CD14-positive monocyte (primary cell): Measurements from ENCODE around the gene YARS2. TPM values are rescaled to one million over a fixed set of nuclear protein-coding genes. Genes with fewer than 3 reads are reported as not detected.

ENCODE experiments used
- DNase-seq, 3 donors: peaks; one replicate each; pipeline ENCODE4 v3.0.0-alpha.2; 2011 to 2022
- H2AFZ ChIP-seq: 2 replicates; pipeline ENCODE4 v1.6.0; 2012; ENCODE audit warnings: mild to moderate bottlenecking, low read depth, low read length, inconsistent platforms; ENCODE audit not compliant: insufficient read depth, poor library complexity, severe bottlenecking
- H3K27ac ChIP-seq, 2 donors: 1 replicate in 1 of 2; 2 replicates in 1 of 2; pipeline ENCODE4 v1.5.1; 2012 to 2013; ENCODE audit warnings: low read length in 2 of 2, control low read depth in 1 of 2, inconsistent platforms in 1 of 2, low read depth in 1 of 2, mild to moderate bottlenecking in 1 of 2
- H3K27me3 ChIP-seq, 2 donors: one replicate each; pipeline versions ENCODE4 v1.6.0 to v1.6.1; 2011 to 2013; ENCODE audit warnings: low read length in 2 of 2; ENCODE audit not compliant: control insufficient read depth in 2 of 2, insufficient read depth in 2 of 2
- H3K36me3 ChIP-seq, 2 donors: replicated peaks in 1 of 2; 1 replicate in 1 of 2; 2 replicates in 1 of 2; pipeline versions ENCODE4 v1.5.1 to v1.6.1; 2012 to 2013; ENCODE audit warnings: low read length in 2 of 2, control low read depth in 1 of 2, inconsistent platforms in 1 of 2, mild to moderate bottlenecking in 1 of 2; ENCODE audit not compliant: insufficient read depth in 2 of 2, control insufficient read depth in 1 of 2
- H3K4me1 ChIP-seq, 2 donors: 1 replicate in 1 of 2; 2 replicates in 1 of 2; pipeline versions ENCODE4 v1.5.1 to v1.6.1; 2012 to 2013; ENCODE audit warnings: low read length in 2 of 2, control low read depth in 1 of 2, inconsistent platforms in 1 of 2, mild to moderate bottlenecking in 1 of 2, moderate library complexity in 1 of 2; ENCODE audit not compliant: insufficient read depth in 2 of 2, control insufficient read depth in 1 of 2
- H3K4me2 ChIP-seq: replicated peaks from 2 replicates; pipeline ENCODE3; 2012; ENCODE audit warnings: low read length, moderate library complexity, mild to moderate bottlenecking; ENCODE audit not compliant: poor library complexity, severe bottlenecking; ENCODE audit errors: extremely low read depth
- H3K4me3 ChIP-seq, 3 experiments: fragments of 200-600 bp in 1 of 3; sonication (generic) in 1 of 3; replicated peaks in 1 of 3; 1 replicate in 2 of 3; 2 replicates in 1 of 3; pipeline ENCODE4 v1.5.1; 2011 to 2013; ENCODE audit warnings: low read length in 3 of 3, mild to moderate bottlenecking in 3 of 3, control low read depth in 2 of 3, low read depth in 2 of 3, inconsistent platforms in 1 of 3, moderate library complexity in 1 of 3
- H3K79me2 ChIP-seq: 2 replicates; pipeline ENCODE4 v1.6.0; 2012; ENCODE audit warnings: mild to moderate bottlenecking, control low read depth, inconsistent platforms, low read length, moderate library complexity; ENCODE audit not compliant: insufficient read depth
- H3K9ac ChIP-seq: 2 replicates; pipeline ENCODE4 v1.6.0; 2017; ENCODE audit warnings: low read length, mild to moderate bottlenecking; ENCODE audit not compliant: insufficient read depth, poor library complexity, severe bottlenecking
- H3K9me3 ChIP-seq, 2 donors: replicated peaks in 1 of 2; 1 replicate in 1 of 2; 2 replicates in 1 of 2; pipeline versions ENCODE4 v1.5.1 to v1.6.1; 2012 to 2013; ENCODE audit warnings: low read length in 2 of 2, control low read depth in 1 of 2; ENCODE audit not compliant: control insufficient read depth in 1 of 2, insufficient read depth in 1 of 2
- H4K20me1 ChIP-seq: 2 replicates; pipeline ENCODE4 v1.6.0; 2012; ENCODE audit warnings: mild to moderate bottlenecking, low read length, control low read depth, moderate library complexity; ENCODE audit not compliant: insufficient read depth
- H3K27ac Mint-ChIP-seq, 7 donors: one replicate each; pipeline ENCODE4 v1.8.0; 2020; ENCODE audit warnings: mild to moderate bottlenecking in 7 of 7, mixed read lengths in 7 of 7, moderate library complexity in 6 of 7, inconsistent platforms in 2 of 7
- H3K27me3 Mint-ChIP-seq, 3 donors: one replicate each; pipeline ENCODE4 v1.8.0; 2021 to 2022; ENCODE audit warnings: low read depth in 3 of 3, mild to moderate bottlenecking in 3 of 3, mixed read lengths in 3 of 3, moderate library complexity in 3 of 3, inconsistent platforms in 1 of 3
- H3K36me3 Mint-ChIP-seq, 2 donors: one replicate each; pipeline ENCODE4 v1.8.0; 2020; ENCODE audit warnings: mixed read lengths in 2 of 2, inconsistent platforms in 1 of 2, mild to moderate bottlenecking in 1 of 2
- H3K4me1 Mint-ChIP-seq: one replicate; pipeline ENCODE4 v1.8.0; 2020; ENCODE audit warnings: mild to moderate bottlenecking, mixed read lengths
- H3K4me3 Mint-ChIP-seq, 2 donors: one replicate each; pipeline ENCODE4 v1.8.0; 2020; ENCODE audit warnings: mild to moderate bottlenecking in 2 of 2, mixed read lengths in 2 of 2, moderate library complexity in 1 of 2
- H3K9me3 Mint-ChIP-seq, 7 donors: one replicate each; pipeline ENCODE4 v1.8.0; 2020 to 2022; ENCODE audit warnings: mixed read lengths in 7 of 7, mild to moderate bottlenecking in 6 of 7, moderate library complexity in 6 of 7, inconsistent platforms in 2 of 7
- WGBS: methylation state at CpG from one replicate; pipeline ENCODE4 v1.1.5; 2013; ENCODE audit warnings: missing lambda C conversion rate; ENCODE audit not compliant: insufficient coverage; 5-methylcytosine and 5-hydroxymethylcytosine counted together
- intact Hi-C, 2 donors: fragments of 100-400 bp; cut with micrococcal nuclease; formaldehyde crosslinking; loops; one replicate each; pipeline versions ENCODE4 v1.15.0 to v1.15.1; 2023
- polyA plus RNA-seq, 3 donors: library from polyadenylated mRNA; depleted of rRNA in 1 of 3; unstranded in 2 of 3; stranded (reverse) in 1 of 3; fragments of 300-500 nt in 2 of 3; fragments of >200 nt in 1 of 3; fragmentation: Illumina TruSeq in 2 of 3; gene quantifications; 1 replicate in 2 of 3; 2 replicates in 1 of 3; pipeline ENCODE4 v1.2.3, GENCODE V29; 2012 to 2021
- small RNA-seq: library from RNA; depleted of rRNA; stranded (forward); fragments of <200 nt; gene quantifications from one replicate; pipeline ENCODE3, GENCODE V24; 2012; ENCODE audit warnings: low read depth; ENCODE audit not compliant: insufficient read length
- TF ChIP-seq, protein P1 (sequence below): fragments of 200-600 bp; IDR thresholded peaks from one replicate; pipeline ENCODE4 v1.8.0; 2022; ENCODE audit warnings: antibody characterized with exemption, mild to moderate bottlenecking

The YARS2 gene
- polyA plus RNA-seq, 3 donors, result 4.5 to 7.5 (median 6.6) TPM

DNA sequence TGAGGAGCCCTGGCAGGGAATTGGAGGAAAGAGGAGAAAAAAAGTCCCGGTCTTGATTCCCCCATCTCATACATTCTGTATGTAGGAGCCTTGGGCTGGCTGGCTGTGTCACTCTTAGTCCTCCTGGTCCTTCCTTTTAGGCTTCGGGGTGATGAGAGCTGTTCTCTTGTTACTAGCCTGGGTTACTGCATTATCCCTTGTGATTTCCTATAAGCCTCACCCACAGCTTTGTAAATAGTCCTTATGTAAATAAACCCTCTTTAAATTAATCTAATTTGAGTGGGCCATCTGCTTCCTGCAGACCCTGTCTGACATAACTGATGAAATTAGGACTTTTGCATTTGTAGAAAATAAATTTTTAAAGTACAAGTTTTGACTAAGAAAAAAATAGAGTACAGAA lies 57.4 kb downstream of the YARS2 start:
- Histone ChIP-seq H4K20me1 (peaks cover 42% of the 10 kb centered on the region), H3K4me2 (no peak overlapping the region), H3K79me2 (peaks cover 77% of the 10 kb centered on the region), H3K9me3 (peaks cover 0 to 10% of the 10 kb centered on the region in 2 donors), H3K27me3 (no peaks in the 10 kb centered on the region), H2AFZ (no peak overlapping the region), H3K4me3 (no peak overlapping the region), H3K36me3 (peaks cover 19 to 48% of the 10 kb centered on the region in 2 donors), H3K9ac (no peak overlapping the region), H3K4me1 (no peaks in the 10 kb centered on the region), H3K27ac (no peak overlapping the region)
- Mint-ChIP-seq H3K4me1 (no peaks in the 10 kb centered on the region), H3K4me3 (no peak overlapping the region), H3K9me3 (peaks cover 3 to 6% (median 5%) of the 10 kb centered on the region in 7 donors), H3K36me3 (peaks cover 25 to 49% of the 10 kb centered on the region in 2 donors), H3K27me3 (peaks cover 0 to 1% (median 0%) of the 10 kb centered on the region in 3 donors), H3K27ac (peak overlapping the region in 5 of 7 donors; percentile 10 to 58 (median 42))
- intact Hi-C loops, result no loop called here
- WGBS, result no CpG with 5 or more reads among the region's 2 CpGs
- TF ChIP-seq, protein P1, sequence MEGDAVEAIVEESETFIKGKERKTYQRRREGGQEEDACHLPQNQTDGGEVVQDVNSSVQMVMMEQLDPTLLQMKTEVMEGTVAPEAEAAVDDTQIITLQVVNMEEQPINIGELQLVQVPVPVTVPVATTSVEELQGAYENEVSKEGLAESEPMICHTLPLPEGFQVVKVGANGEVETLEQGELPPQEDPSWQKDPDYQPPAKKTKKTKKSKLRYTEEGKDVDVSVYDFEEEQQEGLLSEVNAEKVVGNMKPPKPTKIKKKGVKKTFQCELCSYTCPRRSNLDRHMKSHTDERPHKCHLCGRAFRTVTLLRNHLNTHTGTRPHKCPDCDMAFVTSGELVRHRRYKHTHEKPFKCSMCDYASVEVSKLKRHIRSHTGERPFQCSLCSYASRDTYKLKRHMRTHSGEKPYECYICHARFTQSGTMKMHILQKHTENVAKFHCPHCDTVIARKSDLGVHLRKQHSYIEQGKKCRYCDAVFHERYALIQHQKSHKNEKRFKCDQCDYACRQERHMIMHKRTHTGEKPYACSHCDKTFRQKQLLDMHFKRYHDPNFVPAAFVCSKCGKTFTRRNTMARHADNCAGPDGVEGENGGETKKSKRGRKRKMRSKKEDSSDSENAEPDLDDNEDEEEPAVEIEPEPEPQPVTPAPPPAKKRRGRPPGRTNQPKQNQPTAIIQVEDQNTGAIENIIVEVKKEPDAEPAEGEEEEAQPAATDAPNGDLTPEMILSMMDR, result no peak
- no peak for DNase-seq

DNA sequence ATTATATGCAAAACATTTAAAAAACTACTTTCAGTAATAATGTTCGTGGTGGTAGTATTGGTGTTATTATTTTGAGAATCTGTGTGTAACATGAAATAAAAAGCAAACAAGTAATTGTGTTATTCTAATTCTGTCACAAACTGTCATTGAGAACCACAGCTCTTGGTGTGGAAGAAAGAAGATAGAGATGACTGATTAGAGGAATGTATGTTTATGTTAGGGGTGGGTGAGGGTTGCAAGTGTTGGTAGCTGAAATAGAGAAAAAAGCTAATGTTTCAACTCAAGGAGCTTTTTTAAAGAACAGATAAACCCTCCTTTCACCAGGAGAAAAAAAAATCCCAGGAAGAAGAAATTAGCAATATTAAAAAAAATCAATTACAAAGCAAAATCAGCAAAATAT lies 58.3 kb downstream of the YARS2 start:
- H3K4me1 ChIP-seq, result no peaks in the 10 kb centered on the region
- H3K27me3 Mint-ChIP-seq, result peaks cover 0 to 1% (median 0%) of the 10 kb centered on the region in 3 donors
- intact Hi-C loops, result no loop called here
- TF ChIP-seq, protein P1, result no peak
- peaks cover 85% of the 10 kb centered on the region for H3K79me2 ChIP-seq
- H3K9me3 Mint-ChIP-seq, result peaks cover 3 to 6% (median 5%) of the 10 kb centered on the region in 7 donors
- peaks cover 0 to 10% of the 10 kb centered on the region in 2 donors for H3K9me3 ChIP-seq
- no peak overlapping the region for H3K4me2 ChIP-seq
- no peak overlapping the region for H2AFZ ChIP-seq
- H3K27me3 ChIP-seq, result no peaks in the 10 kb centered on the region
- H3K4me1 Mint-ChIP-seq, result no peaks in the 10 kb centered on the region
- no peak overlapping the region for H3K4me3 ChIP-seq
- peaks cover 12 to 41% of the 10 kb centered on the region in 2 donors for H3K36me3 ChIP-seq
- H4K20me1 ChIP-seq, result peaks cover 51% of the 10 kb centered on the region
- peak overlapping the region in 2 of 7 donors; percentile 4 to 5 for H3K27ac Mint-ChIP-seq
- no peak overlapping the region for H3K27ac ChIP-seq
- no peak for DNase-seq
- H3K9ac ChIP-seq, result no peak overlapping the region
- no peak overlapping the region for H3K4me3 Mint-ChIP-seq
- H3K36me3 Mint-ChIP-seq, result peaks cover 19 to 44% of the 10 kb centered on the region in 2 donors
- no CpG with 5 or more reads among the region's 1 CpG for WGBS

Small RNAs within 50 kb of the gene (small RNA-seq; reads per million reads assigned to genes)
- gene RF00019, result not detected

Other genes with a start within 250 kb of the YARS2 start
- 10 to 100 TPM; 23.6 to 45.6 (median 31.5) TPM for gene DNM1L, start 76.6 kb downstream of the YARS2 start, polyA plus RNA-seq
- 1 to 10 TPM in 2 of 3 donors, under 1 TPM in 1; 0.95 to 3.1 (median 2.9) TPM for gene PKP2, start 140.9 kb upstream of the YARS2 start, polyA plus RNA-seq